WERI-Rb-1 (cell line): ENCODE measurements around the gene SORCS2.

ENCODE experiments used
- DNase-seq: peaks from one replicate; pipeline ENCODE4 v3.0.0-alpha.2; 2020
- H3K27ac ChIP-seq: fragments of 250-450 bp; sonication (Bioruptor Pico); 2 replicates; pipeline ENCODE4 v1.5.1; 2020; ENCODE audit warnings: mild to moderate bottlenecking, moderate library complexity
- H3K27me3 ChIP-seq: fragments of 250-450 bp; sonication (Bioruptor Pico); 2 replicates; pipeline ENCODE4 v1.5.1; 2021; ENCODE audit warnings: mild to moderate bottlenecking, low read depth, moderate library complexity; ENCODE audit not compliant: insufficient read depth, severe bottlenecking
- H3K36me3 ChIP-seq: fragments of 250-450 bp; sonication (Bioruptor Pico); 2 replicates; pipeline ENCODE4 v1.5.1; 2020; ENCODE audit warnings: mild to moderate bottlenecking, moderate library complexity
- H3K4me3 ChIP-seq: 2 replicates; pipeline ENCODE4 v1.5.1; 2011; ENCODE audit warnings: low read depth, mild to moderate bottlenecking, control low read depth, low read length
- H3K9me3 ChIP-seq: fragments of 250-450 bp; sonication (Bioruptor Pico); 2 replicates; pipeline ENCODE4 v1.5.1; 2021; ENCODE audit warnings: mild to moderate bottlenecking, moderate library complexity; ENCODE audit not compliant: severe bottlenecking
- CTCF ChIP-seq: IDR thresholded peaks from 2 replicates; pipeline ENCODE4 v1.5.1; 2011; ENCODE audit warnings: low read depth, mild to moderate bottlenecking, control low read depth, inconsistent platforms, low read length

SORCS2 gene

GRCh38 chr4:7530082-7530481 is 337.7 kb downstream of the SORCS2 start:
- no peak overlapping the region for H3K4me3 ChIP-seq
- peaks cover 28% of the 10 kb centered on the region for H3K36me3 ChIP-seq
- DNase-seq = peak; percentile 33
- no peaks in the 10 kb centered on the region for H3K27me3 ChIP-seq
- no peaks in the 10 kb centered on the region for H3K9me3 ChIP-seq
- TF ChIP-seq CTCF = no peak
- H3K27ac ChIP-seq = peak overlapping the region; percentile 27; the same call in 1 of the 2 replicates

GRCh38 chr4:7530932-7531639 is 338.7 kb downstream of the SORCS2 start:
- Histone ChIP-seq H3K27ac (no peak overlapping the region), H3K9me3 (no peaks in the 10 kb centered on the region), H3K36me3 (peaks cover 28% of the 10 kb centered on the region), H3K4me3 (no peak overlapping the region), H3K27me3 (no peaks in the 10 kb centered on the region)
- TF ChIP-seq CTCF = no peak
- no peak for DNase-seq

- H3K9me3 ChIP-seq = no peaks in the 10 kb centered on the region
- no peaks in the 10 kb centered on the region for H3K27me3 ChIP-seq
- no peak for DNase-seq
- no peak overlapping the region for H3K27ac ChIP-seq
- no peak overlapping the region for H3K4me3 ChIP-seq
- TF ChIP-seq CTCF = no peak
- peaks cover 28% of the 10 kb centered on the region for H3K36me3 ChIP-seq
Measured at GRCh38 chr4:7531640-7531994, 339.3 kb downstream of the SORCS2 start.

GRCh38 chr4:7532043-7532442 is 339.7 kb downstream of the SORCS2 start:
- TF ChIP-seq CTCF = no peak
- Histone ChIP-seq H3K27ac (no peak overlapping the region), H3K27me3 (no peaks in the 10 kb centered on the region), H3K36me3 (peaks cover 28% of the 10 kb centered on the region), H3K9me3 (no peaks in the 10 kb centered on the region), H3K4me3 (no peak overlapping the region)
- no peak for DNase-seq

- no peak overlapping the region for H3K27ac ChIP-seq
- TF ChIP-seq CTCF = no peak
Measured at GRCh38 chr4:7533267-7533666, 340.9 kb downstream of the SORCS2 start.

GRCh38 chr4:7535094-7535493 is 342.8 kb downstream of the SORCS2 start:
- no peak for TF ChIP-seq CTCF
- Histone ChIP-seq H3K9me3 (peaks cover 5% of the 10 kb centered on the region), H3K27ac (no peak overlapping the region), H3K4me3 (no peak overlapping the region), H3K36me3 (peaks cover 36% of the 10 kb centered on the region), H3K27me3 (no peaks in the 10 kb centered on the region)
- DNase-seq = no peak

More at GRCh38 chr4:7533267-7533666, 340.9 kb downstream of the SORCS2 start:
- DNase-seq = no peak
- Histone ChIP-seq H3K36me3 (peaks cover 29% of the 10 kb centered on the region), H3K9me3 (no peaks in the 10 kb centered on the region), H3K27me3 (no peaks in the 10 kb centered on the region), H3K4me3 (no peak overlapping the region)
